NCI-H2081 treated with DMSO at 0.1 percent for 48 hours (cell line): Measurements from ENCODE around the gene IRAK2.
"Not testable (repeated sequence)": the region's sequence is repeated elsewhere in the genome, so short reads cannot be mapped to it uniquely, and the experiment has no call there.

Experiments used
- DNase-seq: peaks from one replicate; lab custom pipeline; 2025; lab: John Stamatoyannopoulos, UW

The IRAK2 gene

GRCh38 chr3:10160346-10160745, 4.4 kb upstream of the IRAK2 start:
- no peak for DNase-seq

GRCh38 chr3:10160925-10161324, 3.8 kb upstream of the IRAK2 start:
- DNase-seq = no peak

GRCh38 chr3:10162185-10162584, 2.5 kb upstream of the IRAK2 start:
- DNase-seq = no peak

- not testable (repeated sequence) for DNase-seq
These were observed 546 bp upstream of the IRAK2 start for GRCh38 chr3:10164201-10164545.

GRCh38 chr3:10166213-10166604, 1.5 kb downstream of the IRAK2 start:
- no peak for DNase-seq

GRCh38 chr3:10169000-10169496, 4.3 kb downstream of the IRAK2 start:
- no peak for DNase-seq

GRCh38 chr3:10170915-10171478, 6.3 kb downstream of the IRAK2 start:
- DNase-seq = no peak

- DNase-seq = no peak
These were observed 8.6 kb downstream of the IRAK2 start for GRCh38 chr3:10173095-10173925.

- no peak for DNase-seq
These were observed 9.3 kb downstream of the IRAK2 start for GRCh38 chr3:10173926-10174435.

GRCh38 chr3:10175334-10175733, 10.6 kb downstream of the IRAK2 start:
- DNase-seq = not testable (repeated sequence)

- not testable (repeated sequence) for DNase-seq
These were observed 11.4 kb downstream of the IRAK2 start for GRCh38 chr3:10176150-10176549.

- no peak for DNase-seq
These were observed 13.0 kb downstream of the IRAK2 start for GRCh38 chr3:10177737-10178136.

GRCh38 chr3:10178892-10179291, 14.2 kb downstream of the IRAK2 start:
- no peak for DNase-seq

- no peak for DNase-seq
These were observed 15.6 kb downstream of the IRAK2 start for GRCh38 chr3:10180289-10180688.

GRCh38 chr3:10180738-10181295, 16.1 kb downstream of the IRAK2 start:
- DNase-seq = no peak

GRCh38 chr3:10182950-10183349, 18.2 kb downstream of the IRAK2 start:
- no peak for DNase-seq

- DNase-seq = no peak
These were observed 19.5 kb downstream of the IRAK2 start for GRCh38 chr3:10184250-10184649.

- no peak for DNase-seq
These were observed 21.4 kb downstream of the IRAK2 start for GRCh38 chr3:10185804-10186762.

GRCh38 chr3:10187290-10187876, 22.7 kb downstream of the IRAK2 start:
- no peak for DNase-seq

GRCh38 chr3:10187944-10188343, 23.2 kb downstream of the IRAK2 start:
- DNase-seq = no peak

GRCh38 chr3:10188804-10189556, 24.3 kb downstream of the IRAK2 start:
- DNase-seq = no peak
